GM12873 (cell line): ENCODE measurements around the gene HOOK1.

Experiments used
- TF ChIP-seq, protein P1 (sequence below): IDR thresholded peaks from 2 replicates; pipeline ENCODE4 v1.5.1; 2012; ENCODE audit warnings: low read depth, mild to moderate bottlenecking, moderate library complexity, low read length, control low read depth; ENCODE audit not compliant: insufficient read depth; ENCODE audit errors: missing control alignments

HOOK1 gene

DNA sequence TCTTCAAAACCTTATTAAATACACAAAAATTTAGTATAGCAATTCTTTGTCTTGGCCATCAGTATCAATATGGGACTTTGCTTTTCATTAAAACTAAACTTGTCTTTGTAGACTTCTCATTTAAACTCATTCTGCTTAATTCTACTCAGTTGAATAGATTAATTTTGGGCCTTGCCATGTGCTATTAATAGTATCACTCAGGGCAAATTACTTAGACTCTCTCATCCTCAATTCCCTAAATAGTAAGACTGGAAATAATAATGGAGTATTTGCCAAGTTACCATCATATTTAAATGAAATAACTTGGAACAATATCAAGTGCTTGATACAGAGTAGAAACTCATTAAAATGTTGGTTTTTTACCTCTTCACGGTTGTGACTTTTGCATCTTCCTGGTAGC is 13.4 kb downstream of the HOOK1 start:
- TF ChIP-seq, protein P1, sequence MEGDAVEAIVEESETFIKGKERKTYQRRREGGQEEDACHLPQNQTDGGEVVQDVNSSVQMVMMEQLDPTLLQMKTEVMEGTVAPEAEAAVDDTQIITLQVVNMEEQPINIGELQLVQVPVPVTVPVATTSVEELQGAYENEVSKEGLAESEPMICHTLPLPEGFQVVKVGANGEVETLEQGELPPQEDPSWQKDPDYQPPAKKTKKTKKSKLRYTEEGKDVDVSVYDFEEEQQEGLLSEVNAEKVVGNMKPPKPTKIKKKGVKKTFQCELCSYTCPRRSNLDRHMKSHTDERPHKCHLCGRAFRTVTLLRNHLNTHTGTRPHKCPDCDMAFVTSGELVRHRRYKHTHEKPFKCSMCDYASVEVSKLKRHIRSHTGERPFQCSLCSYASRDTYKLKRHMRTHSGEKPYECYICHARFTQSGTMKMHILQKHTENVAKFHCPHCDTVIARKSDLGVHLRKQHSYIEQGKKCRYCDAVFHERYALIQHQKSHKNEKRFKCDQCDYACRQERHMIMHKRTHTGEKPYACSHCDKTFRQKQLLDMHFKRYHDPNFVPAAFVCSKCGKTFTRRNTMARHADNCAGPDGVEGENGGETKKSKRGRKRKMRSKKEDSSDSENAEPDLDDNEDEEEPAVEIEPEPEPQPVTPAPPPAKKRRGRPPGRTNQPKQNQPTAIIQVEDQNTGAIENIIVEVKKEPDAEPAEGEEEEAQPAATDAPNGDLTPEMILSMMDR, result no peak

DNA sequence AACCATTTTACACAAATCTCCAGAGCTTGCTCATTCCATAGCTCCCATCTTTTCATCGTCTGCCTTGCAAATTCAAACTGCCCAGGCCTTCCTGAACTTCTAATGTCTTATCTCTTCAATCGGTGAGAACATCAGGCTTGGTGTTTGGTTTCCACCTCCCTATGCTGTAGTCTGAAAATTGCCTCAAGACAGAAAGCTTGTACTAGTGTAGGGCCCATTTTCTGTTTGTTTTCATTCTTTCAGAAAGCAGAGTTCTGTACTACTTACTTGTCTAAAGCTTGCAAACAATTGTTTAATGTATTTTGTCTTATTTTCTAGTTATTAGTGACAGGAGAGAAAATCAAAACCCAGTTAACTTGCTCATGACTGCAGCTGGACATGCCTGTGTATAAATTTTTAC is 16.8 kb downstream of the HOOK1 start:
- TF ChIP-seq, protein P1, result no peak

DNA sequence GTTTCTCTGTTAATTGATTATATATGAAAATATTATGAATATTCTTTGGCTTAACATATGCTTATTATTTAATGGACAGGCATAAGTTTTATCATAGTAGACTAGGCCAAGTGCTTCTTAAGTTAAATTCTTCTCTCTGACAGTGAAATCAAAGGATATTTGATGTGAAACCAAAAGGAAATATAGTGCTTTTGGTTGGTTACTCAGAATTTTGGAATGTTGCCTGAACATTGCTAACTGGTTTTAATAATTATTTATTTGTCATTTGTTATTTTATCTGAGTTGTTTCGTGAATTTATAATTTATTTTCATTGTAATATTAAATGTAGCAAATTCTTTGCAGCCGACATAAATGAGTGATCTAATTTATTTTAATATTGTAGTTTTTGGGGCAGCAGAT is 18.3 kb downstream of the HOOK1 start:
- TF ChIP-seq, protein P1, result no peak

DNA sequence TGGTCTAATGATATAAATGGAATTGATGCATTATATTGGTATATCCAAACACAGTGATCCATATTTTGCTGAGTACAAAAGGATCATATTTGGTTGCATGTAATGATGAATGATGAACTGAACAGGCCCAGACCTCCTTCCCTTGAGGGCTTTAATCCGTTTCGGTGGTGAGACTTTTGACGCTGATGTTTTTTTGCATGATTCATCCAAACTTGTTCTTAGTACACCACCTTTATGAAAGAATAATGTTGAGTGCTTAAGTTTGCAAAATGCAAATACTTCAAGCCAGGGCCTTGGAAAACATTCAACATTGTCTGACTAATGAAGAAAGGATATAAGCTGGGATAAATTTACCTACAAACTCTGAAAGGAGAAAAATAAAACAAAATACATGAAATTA is 19.2 kb downstream of the HOOK1 start:
- TF ChIP-seq, protein P1, result no peak

DNA sequence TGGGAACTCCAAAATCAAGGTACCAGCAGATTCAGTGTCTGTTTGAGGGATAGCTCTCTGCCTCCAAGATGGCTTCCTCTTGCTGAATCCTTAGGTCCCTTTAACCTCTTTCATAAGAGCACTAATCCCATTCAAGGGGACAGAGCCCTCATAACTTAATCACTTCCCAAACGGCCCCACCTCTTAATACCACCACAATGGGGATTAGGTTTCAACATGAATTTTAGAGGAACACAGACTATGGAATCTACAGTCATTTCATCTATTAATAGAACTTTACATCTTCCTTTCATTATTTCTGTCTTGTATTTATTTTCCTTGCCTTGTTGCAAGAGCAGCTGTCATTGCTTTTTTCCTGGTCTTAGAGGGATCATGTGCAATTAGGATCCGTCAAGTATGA is 30.3 kb downstream of the HOOK1 start:
- TF ChIP-seq, protein P1, result no peak

DNA sequence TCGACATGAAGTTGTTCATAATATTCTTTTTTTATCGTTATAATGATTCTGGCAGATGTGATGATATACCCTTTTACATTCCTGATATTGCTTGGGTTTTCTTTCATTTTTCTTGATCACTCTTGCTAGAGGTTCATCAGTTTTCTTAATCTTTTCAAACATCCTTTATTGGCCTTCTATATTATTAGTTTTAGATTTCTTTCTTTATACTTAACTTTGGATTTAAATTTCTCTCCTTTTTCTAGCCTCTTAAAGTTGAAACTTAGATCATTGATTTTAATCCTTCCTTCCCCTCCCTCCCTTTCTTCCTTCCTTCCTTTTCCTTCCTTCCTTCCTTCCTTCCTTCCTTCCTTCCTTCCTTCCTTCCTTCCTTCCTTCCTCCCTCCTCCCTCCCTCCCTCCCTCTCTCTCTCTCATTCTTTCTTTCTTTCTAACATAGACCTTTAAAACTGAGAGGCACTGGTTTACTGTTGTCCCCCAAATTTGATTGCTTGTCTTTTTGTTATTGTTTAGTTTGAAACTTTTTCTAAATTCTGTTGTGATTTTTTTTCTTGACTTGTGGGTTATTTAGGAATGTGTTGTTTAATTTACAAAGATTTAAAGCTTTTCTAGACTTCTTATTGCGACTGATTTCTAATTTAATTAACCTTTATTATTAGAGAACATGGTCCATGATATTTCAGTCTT is 31.6 kb downstream of the HOOK1 start:
- TF ChIP-seq, protein P1, result no peak

DNA sequence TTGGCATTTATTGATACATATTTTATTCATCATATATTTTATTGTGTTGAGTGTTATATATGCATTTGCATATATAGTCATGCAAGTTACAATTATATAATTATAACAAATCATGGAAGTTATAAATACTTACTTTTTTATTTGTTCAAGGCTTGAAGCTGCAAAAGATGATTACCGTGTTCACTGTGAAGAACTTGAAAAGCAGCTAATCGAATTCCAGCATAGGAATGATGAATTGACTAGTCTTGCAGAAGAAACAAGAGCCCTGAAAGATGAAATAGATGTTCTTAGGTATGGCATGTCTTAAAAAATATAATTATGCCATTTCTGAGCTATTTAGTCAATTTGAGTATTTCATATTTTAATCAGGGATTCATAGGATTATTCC is 32.1 kb downstream of the HOOK1 start:
- TF ChIP-seq, protein P1, result no peak
